ENCODE data around the gene ACBD4.

- TF ChIP-seq POLR2A (IDR thresholded peaks at IDR 0.05) (no peak), CTCF (IDR thresholded peaks at IDR 0.05) (no peak)
Measured at GRCh38 chr17:45104907-45105624, 30.4 kb upstream of the ACBD4 start.

All from body of pancreas (tissue), 4 donors.